Gastrocnemius medialis (tissue), 4 donors: ENCODE results near the gene COBLL1. TPM values are rescaled to one million over a fixed set of nuclear protein-coding genes. Genes with fewer than 3 reads are reported as not detected.

ENCODE experiments used
- ATAC-seq, 2 donors: fragments of 150-250 bp; one replicate each; pipeline ENCODE4 v1.9.1; 2016
- DNase-seq, 2 donors: peaks; one replicate each; pipeline ENCODE4 v3.0.0-alpha.2; 2019
- H3K27ac ChIP-seq, 4 donors: fragments of 200-600 bp; sonication (generic); 1 replicate in 1 of 4; 2 replicates in 3 of 4; pipeline ENCODE4 v1.5.1; 2016 to 2018; ENCODE audit warnings: mild to moderate bottlenecking in 2 of 4, moderate library complexity in 1 of 4
- H3K27me3 ChIP-seq, 3 donors: fragments of 200-600 bp; sonication (generic) in 2 of 3; 1 replicate in 1 of 3; 2 replicates in 2 of 3; pipeline versions ENCODE4 v1.5.1 to v1.6.0; 2016 to 2019; ENCODE audit warnings: mild to moderate bottlenecking in 1 of 3, moderate library complexity in 1 of 3
- H3K36me3 ChIP-seq, 2 donors: fragments of 200-600 bp; sonication (generic) in 1 of 2; one replicate each; pipeline ENCODE4 v1.5.1; 2017 to 2018
- H3K4me1 ChIP-seq, 2 donors: fragments of 200-600 bp; sonication (generic) in 1 of 2; one replicate each; pipeline ENCODE4 v1.5.1; 2016 to 2017; ENCODE audit warnings: mild to moderate bottlenecking in 2 of 2
- H3K4me3 ChIP-seq, 4 donors: fragments of 200-600 bp; sonication (generic) in 3 of 4; 1 replicate in 1 of 4; 2 replicates in 3 of 4; pipeline ENCODE4 v1.5.1; 2016 to 2019; ENCODE audit warnings: mild to moderate bottlenecking in 2 of 4
- H3K9me3 ChIP-seq, 3 donors: fragments of 200-600 bp; sonication (generic) in 2 of 3; 1 replicate in 1 of 3; 2 replicates in 2 of 3; pipeline ENCODE4 v1.5.1; 2016 to 2019
- CTCF ChIP-seq, 5 experiments: fragments of 450-650 bp in 3 of 5; fragments of 200-600 bp in 2 of 5; sonication (generic) in 2 of 5; IDR thresholded peaks in 4 of 5; conservative IDR thresholded peaks in 1 of 5; 1 replicate in 4 of 5; 2 replicates in 1 of 5; pipeline ENCODE4 v1.5.1; 2016 to 2019; ENCODE audit warnings: antibody characterized with exemption in 5 of 5, mild to moderate bottlenecking in 3 of 5, moderate library complexity in 3 of 5
- POLR2A ChIP-seq, 2 donors: fragments of 450-650 bp; IDR thresholded peaks; one replicate each; pipeline ENCODE4 v1.6.1; 2017; ENCODE audit warnings: antibody characterized with exemption in 2 of 2, mild to moderate bottlenecking in 2 of 2, moderate library complexity in 2 of 2
- in situ Hi-C, 4 donors: fragments of 200-750 bp; cut with MboI; loops; one replicate each; pipeline versions ENCODE4 v1.15.0 to v1.8.0; 2017; ENCODE audit warnings: low sequenced_read_pairs in 4 of 4
- intact Hi-C: fragments of 100-400 bp; cut with DNase I; formaldehyde crosslinking; loops from one replicate; pipeline ENCODE4 v1.15.1; 2023; ENCODE audit warnings: low total_unique reads
- total RNA-seq, 4 donors: library from RNA; depleted of rRNA; stranded (reverse); fragments of >200 nt; gene quantifications; one replicate each; pipeline versions ENCODE4 v1.1.0 to v1.2.3, GENCODE V29; 2016

COBLL1 gene
- total RNA-seq, 4 donors from 2014 or later = 1.9 to 9.6 (median 4.0) TPM

GRCh38 chr2:164877169-164877568, 35.5 kb upstream of the COBLL1 start:
- TF ChIP-seq POLR2A (IDR thresholded peaks at IDR 0.05) (no peak), CTCF (IDR thresholded peaks at IDR 0.05 in 4 of 5, conservative IDR thresholded peaks at IDR 0.05 in 1 of 5) (no peak)
- no peak overlapping the region for H3K4me3 ChIP-seq
- DNase-seq (no peak), ATAC-seq (no peak)
- no peak overlapping the region for H3K27ac ChIP-seq
- no peaks in the 10 kb centered on the region for H3K9me3 ChIP-seq
- H3K36me3 ChIP-seq = no peaks in the 10 kb centered on the region
- intact Hi-C loops = no loop called here
- H3K27me3 ChIP-seq = no peaks in the 10 kb centered on the region
- in situ Hi-C loops = no loop called here
- H3K4me1 ChIP-seq = no peaks in the 10 kb centered on the region

GRCh38 chr2:164875334-164876205, 33.9 kb upstream of the COBLL1 start:
- Histone ChIP-seq H3K4me3 (no peak overlapping the region), H3K27ac (no peak overlapping the region), H3K9me3 (no peaks in the 10 kb centered on the region), H3K27me3 (no peaks in the 10 kb centered on the region), H3K36me3 (no peaks in the 10 kb centered on the region), H3K4me1 (no peaks in the 10 kb centered on the region)
- no peak for ATAC-seq
- TF ChIP-seq POLR2A (IDR thresholded peaks at IDR 0.05) (no peak), CTCF (IDR thresholded peaks at IDR 0.05 in 4 of 5, conservative IDR thresholded peaks at IDR 0.05 in 1 of 5) (no peak)
- intact Hi-C loops = no loop called here
- in situ Hi-C loops = no loop called here
- no peak for DNase-seq

GRCh38 chr2:164873210-164873908, 31.7 kb upstream of the COBLL1 start:
- TF ChIP-seq CTCF (IDR thresholded peaks at IDR 0.05 in 4 of 5, conservative IDR thresholded peaks at IDR 0.05 in 1 of 5) (no peak), POLR2A (IDR thresholded peaks at IDR 0.05) (no peak)
- no peaks in the 10 kb centered on the region for H3K9me3 ChIP-seq
- no peak for ATAC-seq
- no peaks in the 10 kb centered on the region for H3K4me1 ChIP-seq
- intact Hi-C loops = no loop called here
- no peak overlapping the region for H3K27ac ChIP-seq
- H3K4me3 ChIP-seq = no peak overlapping the region
- no peak for DNase-seq
- in situ Hi-C loops = no loop called here
- H3K27me3 ChIP-seq = no peaks in the 10 kb centered on the region
- no peaks in the 10 kb centered on the region for H3K36me3 ChIP-seq

- Histone ChIP-seq H3K9me3 (no peaks in the 10 kb centered on the region), H3K27ac (no peak overlapping the region), H3K36me3 (no peaks in the 10 kb centered on the region), H3K4me1 (no peaks in the 10 kb centered on the region), H3K4me3 (no peak overlapping the region), H3K27me3 (no peaks in the 10 kb centered on the region)
- ATAC-seq (no peak), DNase-seq (no peak)
- TF ChIP-seq POLR2A (IDR thresholded peaks at IDR 0.05) (no peak), CTCF (IDR thresholded peaks at IDR 0.05 in 4 of 5, conservative IDR thresholded peaks at IDR 0.05 in 1 of 5) (no peak)
- intact Hi-C loops (no loop called here), in situ Hi-C loops (no loop called here)
Observed at GRCh38 chr2:164871404-164871803, 29.8 kb upstream of the COBLL1 start.
